ENCODE measurements around the gene STEEP1. TPM values are rescaled to one million over a fixed set of nuclear protein-coding genes. Genes with fewer than 3 reads are reported as not detected.
"Not testable (repeated sequence)": the region's sequence is repeated elsewhere in the genome, so short reads cannot be mapped to it uniquely, and the experiment has no call there.

STEEP1 gene
- total RNA-seq, 1 donor from 2014 or later, result 13.5 TPM

GRCh38 chrX:119529345-119530276 is 35.6 kb downstream of the STEEP1 start:
- no peak for ATAC-seq

GRCh38 chrX:119523664-119524184 is 41.5 kb downstream of the STEEP1 start:
- no peak for ATAC-seq

- no peak for ATAC-seq
Observed at GRCh38 chrX:119521246-119521645, 44.0 kb downstream of the STEEP1 start.

- ATAC-seq, result no peak
Observed at GRCh38 chrX:119518371-119518770, 46.8 kb downstream of the STEEP1 start.

GRCh38 chrX:119516157-119516702 is 49.0 kb downstream of the STEEP1 start:
- peak; percentile 73 for ATAC-seq

GRCh38 chrX:119512146-119512800 is 52.9 kb downstream of the STEEP1 start:
- peak; percentile 98 for ATAC-seq

- no peak for ATAC-seq
Observed at GRCh38 chrX:119507206-119507605, 58.0 kb downstream of the STEEP1 start.

- no peak for ATAC-seq
Observed at GRCh38 chrX:119505945-119506344, 59.3 kb downstream of the STEEP1 start.

GRCh38 chrX:119505145-119505544 is 60.1 kb downstream of the STEEP1 start:
- ATAC-seq, result not testable (repeated sequence)

GRCh38 chrX:119503484-119503861 is 61.7 kb downstream of the STEEP1 start:
- peak; percentile 64 for ATAC-seq

GRCh38 chrX:119502727-119503483 is 62.3 kb downstream of the STEEP1 start:
- peak; percentile 84 for ATAC-seq

GRCh38 chrX:119501511-119502148 is 63.6 kb downstream of the STEEP1 start:
- peak; percentile 77 for ATAC-seq

- no peak for ATAC-seq
Observed at GRCh38 chrX:119500061-119500800, 65.0 kb downstream of the STEEP1 start.

GRCh38 chrX:119497185-119497584 is 68.0 kb downstream of the STEEP1 start:
- no peak for ATAC-seq

GRCh38 chrX:119495734-119496726 is 69.2 kb downstream of the STEEP1 start:
- ATAC-seq, result peak; percentile 30

GRCh38 chrX:119493851-119494495 is 71.2 kb downstream of the STEEP1 start:
- ATAC-seq, result peak; percentile 75

GRCh38 chrX:119492463-119492862 is 72.7 kb downstream of the STEEP1 start:
- ATAC-seq, result peak; percentile 76

- no peak for ATAC-seq
Observed at GRCh38 chrX:119489212-119490074, 75.8 kb downstream of the STEEP1 start.
